ENCODE results near the gene TSPAN5. TPM values are rescaled to one million over a fixed set of nuclear protein-coding genes. Genes with fewer than 3 reads are reported as not detected.

Gene TSPAN5
- total RNA-seq, 4 donors from 2014 or later = 25.5 to 41.5 (median 36.5) TPM

- 86 to 87% methylated on average over 3 of the region's 3 CpGs for WGBS, 2 donors
- DNase-seq (ENCODE audit: low spot score in 2 of 2) = no peak
- intact Hi-C loops (cut with DNase I; ENCODE audit: low total_unique reads) = no loop called here
These were observed 142.4 kb downstream of the TSPAN5 start for GRCh38 chr4:98516042-98516440.

DNA sequence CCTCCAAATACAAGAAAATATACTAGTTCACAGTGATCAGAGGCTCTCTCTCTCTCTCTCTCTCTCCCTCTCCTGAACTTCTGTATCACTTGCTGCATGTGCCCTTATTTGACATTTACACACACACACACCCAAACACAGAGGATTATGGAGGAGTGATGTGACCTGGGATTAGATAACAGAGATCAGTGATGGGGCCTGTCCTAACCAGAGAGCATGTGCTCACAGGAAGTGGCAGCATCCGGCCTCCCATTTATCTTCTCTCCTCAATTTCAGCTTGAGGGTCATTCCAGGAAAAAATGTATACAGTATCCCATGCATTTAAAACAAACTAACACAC is 143.0 kb downstream of the TSPAN5 start:
- intact Hi-C loops (cut with DNase I; ENCODE audit: low total_unique reads) = no loop called here
- TF ChIP-seq POLR2A (IDR thresholded peaks at IDR 0.05) (no peak), CTCF (IDR thresholded peaks at IDR 0.05) (no peak)

More at GRCh38 chr4:98516042-98516440, 142.4 kb downstream of the TSPAN5 start:
- no peak overlapping the region for H3K4me3 ChIP-seq (ENCODE audit: low read depth, poor library complexity, severe bottlenecking)
- TF ChIP-seq CTCF (IDR thresholded peaks at IDR 0.05) = no peak
- no peak for TF ChIP-seq POLR2A (IDR thresholded peaks at IDR 0.05)

DNA sequence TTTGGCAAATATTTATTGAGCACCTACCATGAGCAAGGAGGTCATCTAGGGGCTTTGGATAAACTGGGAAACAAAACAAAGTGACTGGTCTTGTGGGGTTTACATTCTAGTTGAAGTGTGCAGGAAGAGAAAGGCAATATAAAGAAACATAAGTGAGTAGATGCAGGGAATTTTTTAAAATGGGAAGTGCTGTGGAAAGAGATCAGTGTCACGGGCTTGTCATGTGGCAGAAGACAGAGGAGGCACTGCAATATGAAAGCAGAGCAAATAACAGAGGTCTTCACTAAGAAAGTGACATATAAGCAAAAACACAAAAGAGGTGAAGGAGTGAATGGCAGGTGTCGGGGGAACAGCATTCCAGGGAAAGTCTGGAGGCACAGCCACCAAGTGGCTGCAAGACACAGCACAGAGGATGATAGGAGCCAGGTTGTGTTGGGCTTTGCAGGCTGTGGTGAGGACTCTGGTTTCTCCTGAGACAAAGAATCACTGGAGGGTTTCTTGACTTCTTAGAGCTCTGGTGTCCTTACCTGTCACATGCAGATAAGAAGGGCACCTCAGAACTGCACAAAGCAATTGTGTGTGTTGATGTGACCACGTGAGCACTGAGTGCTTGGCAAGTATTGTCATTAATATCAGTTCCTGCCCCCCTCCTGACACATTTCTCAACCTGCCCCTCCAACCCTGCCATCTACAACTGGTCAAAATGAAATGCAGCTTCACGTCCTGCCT is 143.5 kb downstream of the TSPAN5 start:
- no peak for DNase-seq (ENCODE audit: low spot score in 2 of 2)
- WGBS, 2 donors = 78 to 88% methylated on average over 4 of the region's 4 CpGs
- no peak overlapping the region for H3K4me3 ChIP-seq (ENCODE audit: low read depth, poor library complexity, severe bottlenecking)
- intact Hi-C loops (cut with DNase I; ENCODE audit: low total_unique reads) = no loop called here
- no peak for TF ChIP-seq CTCF (IDR thresholded peaks at IDR 0.05)
- TF ChIP-seq POLR2A (IDR thresholded peaks at IDR 0.05) = no peak

More for the DNA sequence above, 143.0 kb downstream of the TSPAN5 start:
- no peak for DNase-seq (ENCODE audit: low spot score in 2 of 2)
- H3K4me3 ChIP-seq (ENCODE audit: low read depth, poor library complexity, severe bottlenecking) = no peak overlapping the region
- 55 to 64% methylated on average over 1 of the region's 1 CpG for WGBS, 2 donors

DNA sequence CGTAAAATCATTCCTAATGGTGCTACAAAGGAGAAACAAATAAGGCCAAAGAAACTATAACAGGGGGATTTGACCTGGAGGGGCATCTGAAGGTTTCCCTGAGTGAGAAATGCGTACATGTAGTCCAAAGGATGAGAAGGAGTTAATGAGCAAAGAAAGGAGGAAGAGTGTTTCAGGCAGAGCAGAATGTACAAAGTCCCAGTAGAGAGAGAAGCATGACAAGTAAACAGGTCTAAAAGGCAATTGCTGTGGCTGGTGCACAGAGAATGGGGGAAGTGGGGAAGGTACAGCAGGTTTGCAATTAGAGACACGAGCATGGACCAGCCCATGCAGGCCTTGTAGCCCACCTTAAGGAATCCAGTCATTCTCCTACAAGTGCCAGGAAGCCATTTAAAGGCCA is 145.5 kb downstream of the TSPAN5 start:
- DNase-seq (ENCODE audit: low spot score in 2 of 2) = no peak
- H3K4me3 ChIP-seq (ENCODE audit: low read depth, poor library complexity, severe bottlenecking) = no peak overlapping the region
- intact Hi-C loops (cut with DNase I; ENCODE audit: low total_unique reads) = no loop called here
- TF ChIP-seq POLR2A (IDR thresholded peaks at IDR 0.05) = no peak
- no peak for TF ChIP-seq CTCF (IDR thresholded peaks at IDR 0.05)
- 82 to 91% methylated on average over 3 of the region's 3 CpGs for WGBS, 2 donors

DNA sequence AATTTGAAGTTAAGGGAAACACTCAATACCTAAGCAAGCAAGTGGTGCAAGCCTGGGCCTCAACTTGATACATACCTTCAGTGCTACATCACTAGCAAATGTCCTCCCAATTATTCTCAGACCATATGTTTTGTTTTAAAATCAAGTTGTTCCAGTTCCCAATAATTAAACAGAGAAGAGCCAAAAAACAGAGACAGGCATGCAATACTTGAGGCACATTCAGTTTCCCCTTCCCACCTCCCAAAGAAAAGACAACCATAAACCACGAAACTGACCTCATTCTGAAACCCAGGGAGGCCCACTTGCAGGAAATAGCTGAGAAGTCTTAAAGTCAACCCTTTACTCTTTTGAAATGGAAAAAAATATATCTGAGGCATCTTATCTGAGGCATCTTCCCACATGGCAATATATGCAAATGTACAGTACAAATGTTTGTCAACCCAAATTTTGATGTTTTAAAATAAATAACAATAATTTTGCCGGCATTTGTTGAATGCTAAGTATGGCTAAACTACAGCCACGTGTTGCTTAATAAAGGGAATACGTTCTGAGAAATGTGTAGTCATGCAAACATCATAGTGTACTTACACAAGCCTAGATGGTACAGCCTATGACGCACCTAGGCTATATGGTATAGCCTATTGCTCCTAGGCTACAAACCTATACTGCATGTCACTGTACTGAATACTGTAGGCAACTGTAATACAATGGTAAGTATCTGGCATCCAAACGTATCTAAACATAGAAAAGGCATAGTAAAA is 147.5 kb downstream of the TSPAN5 start:
- intact Hi-C loops (cut with DNase I; ENCODE audit: low total_unique reads) = no loop called here
- no peak overlapping the region for H3K4me3 ChIP-seq (ENCODE audit: low read depth, poor library complexity, severe bottlenecking)
- 62 to 63% methylated on average over 6 of the region's 6 CpGs for WGBS, 2 donors
- TF ChIP-seq CTCF (IDR thresholded peaks at IDR 0.05) (no peak), POLR2A (IDR thresholded peaks at IDR 0.05) (no peak)
- no peak for DNase-seq (ENCODE audit: low spot score in 2 of 2)

Measured in lower leg skin (tissue), 4 donors.